Liver (tissue), 3 donors: ENCODE data around the gene GOLGA6B.

Experiments used
- ATF3 ChIP-seq: IDR thresholded peaks from 2 replicates; pipeline ENCODE4 v1.6.1; 2016; ENCODE audit warnings: antibody characterized with exemption
- CTCF ChIP-seq: fragments of 150-350 bp; IDR thresholded peaks from 2 replicates; pipeline ENCODE4 v1.5.1; 2017; ENCODE audit warnings: improper control_type of control experiment, low read depth, low read length; ENCODE audit not compliant: missing input control
- GABPA ChIP-seq, 2 donors: IDR thresholded peaks in 1 of 2; conservative IDR thresholded peaks in 1 of 2; 2 replicates each; pipeline ENCODE4 v1.6.1; 2016; ENCODE audit warnings: antibody characterized with exemption in 2 of 2, mild to moderate bottlenecking in 1 of 2, moderate library complexity in 1 of 2
- JUND ChIP-seq, 2 donors: IDR thresholded peaks; 2 replicates each; pipeline ENCODE4 v1.6.1; 2016; ENCODE audit warnings: antibody characterized with exemption in 2 of 2
- RAD21 ChIP-seq, 2 donors: IDR thresholded peaks; 2 replicates each; pipeline ENCODE4 v1.6.1; 2016; ENCODE audit warnings: antibody characterized with exemption in 2 of 2, mild to moderate bottlenecking in 2 of 2
- REST ChIP-seq: IDR thresholded peaks from 2 replicates; pipeline ENCODE4 v1.6.1; 2016; ENCODE audit warnings: antibody characterized with exemption, mild to moderate bottlenecking
- TAF1 ChIP-seq: conservative IDR thresholded peaks from 2 replicates; pipeline ENCODE4 v1.6.1; 2016; ENCODE audit warnings: antibody characterized with exemption, mild to moderate bottlenecking
- TF ChIP-seq, protein P1 (sequence below): IDR thresholded peaks from 2 replicates; pipeline ENCODE4 v1.6.1; 2016; ENCODE audit warnings: antibody characterized with exemption
- donor health status: healthy.
- donor health status: healthy.

GRCh38 chr15:72614810-72615532, 39.5 kb upstream of the GOLGA6B start:
- TF ChIP-seq REST = no peak
- no peak for TF ChIP-seq RAD21 (IDR thresholded peaks at IDR 0.05)
- TF ChIP-seq, protein P1, sequence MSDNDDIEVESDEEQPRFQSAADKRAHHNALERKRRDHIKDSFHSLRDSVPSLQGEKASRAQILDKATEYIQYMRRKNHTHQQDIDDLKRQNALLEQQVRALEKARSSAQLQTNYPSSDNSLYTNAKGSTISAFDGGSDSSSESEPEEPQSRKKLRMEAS = no peak
- no peak for TF ChIP-seq CTCF
- no peak for TF ChIP-seq GABPA (IDR thresholded peaks at IDR 0.05 in 1 of 2, conservative IDR thresholded peaks at IDR 0.05 in 1 of 2)
- no peak for TF ChIP-seq TAF1
- TF ChIP-seq JUND (IDR thresholded peaks at IDR 0.05) = no peak
- no peak for TF ChIP-seq ATF3
